Astrocyte (in vitro differentiated cells and primary cell): ENCODE data around the gene EML5. TPM values are rescaled to one million over a fixed set of nuclear protein-coding genes. Genes with fewer than 3 reads are reported as not detected.

ENCODE experiments used
- DNase-seq: peaks from one replicate; pipeline ENCODE4 v3.0.0-alpha.2; 2010; ENCODE audit warnings: low read depth
- FAIRE-seq: peaks from 2 replicates; lab custom pipeline; 2011; peaks lifted over from hg19 to GRCh38; lab: Jason Lieb, UNC
- H2AFZ ChIP-seq: 2 replicates; pipeline ENCODE4 v1.6.0; 2012; ENCODE audit warnings: low read depth, low read length, inconsistent platforms
- H3K27ac ChIP-seq: 2 replicates; pipeline ENCODE4 v1.5.1; 2011; ENCODE audit warnings: low read depth, low read length, inconsistent platforms
- H3K27me3 ChIP-seq: 2 replicates; pipeline ENCODE4 v1.6.0; 2011; ENCODE audit warnings: low read length, inconsistent platforms; ENCODE audit not compliant: insufficient read depth
- H3K36me3 ChIP-seq: 2 replicates; pipeline ENCODE4 v1.5.1; 2011; ENCODE audit warnings: low read length, inconsistent platforms; ENCODE audit not compliant: insufficient read depth
- H3K4me1 ChIP-seq: 2 replicates; pipeline ENCODE4 v1.5.1; 2011; ENCODE audit warnings: low read length, inconsistent platforms; ENCODE audit not compliant: insufficient read depth
- H3K4me2 ChIP-seq: 2 replicates; pipeline ENCODE4 v1.6.0; 2012; ENCODE audit warnings: low read length, inconsistent platforms
- H3K4me3 ChIP-seq: 2 replicates; pipeline ENCODE4 v1.5.1; 2011; ENCODE audit warnings: low read depth, mild to moderate bottlenecking, low read length, inconsistent platforms; ENCODE audit not compliant: insufficient read depth
- H3K79me2 ChIP-seq: 2 replicates; pipeline ENCODE4 v1.6.0; 2012; ENCODE audit warnings: mild to moderate bottlenecking, low read length, inconsistent platforms; ENCODE audit not compliant: insufficient read depth
- H3K9ac ChIP-seq: 2 replicates; pipeline ENCODE4 v1.6.0; 2012; ENCODE audit warnings: mild to moderate bottlenecking, low read length, inconsistent platforms
- H3K9me3 ChIP-seq: 2 replicates; pipeline ENCODE4 v1.5.1; 2012; ENCODE audit warnings: low read depth, mild to moderate bottlenecking, low read length, inconsistent platforms; ENCODE audit not compliant: insufficient read depth
- H4K20me1 ChIP-seq: 2 replicates; pipeline ENCODE4 v1.6.0; 2012; ENCODE audit warnings: low read length, inconsistent platforms; ENCODE audit not compliant: insufficient read depth
- H3K27ac Mint-ChIP-seq: one replicate; pipeline ENCODE4 v1.8.0; 2021; ENCODE audit warnings: mild to moderate bottlenecking, mixed read lengths; ENCODE audit not compliant: unreplicated experiment
- H3K27me3 Mint-ChIP-seq: one replicate; pipeline ENCODE4 v1.8.0; 2021; ENCODE audit warnings: low read depth, mixed read lengths; ENCODE audit not compliant: unreplicated experiment
- H3K36me3 Mint-ChIP-seq: one replicate; pipeline ENCODE4 v1.8.0; 2021; ENCODE audit warnings: low read depth, mixed read lengths; ENCODE audit not compliant: unreplicated experiment
- H3K4me1 Mint-ChIP-seq: one replicate; pipeline ENCODE4 v1.8.0; 2021; ENCODE audit warnings: low read depth, mixed read lengths; ENCODE audit not compliant: unreplicated experiment
- H3K4me3 Mint-ChIP-seq: one replicate; pipeline ENCODE4 v1.8.0; 2021; ENCODE audit warnings: mild to moderate bottlenecking, moderate library complexity, mixed read lengths; ENCODE audit not compliant: unreplicated experiment
- H3K9me3 Mint-ChIP-seq: one replicate; pipeline ENCODE4 v1.8.0; 2021; ENCODE audit warnings: mild to moderate bottlenecking, mixed read lengths; ENCODE audit not compliant: unreplicated experiment
- CTCF ChIP-seq: IDR thresholded peaks from 2 replicates; pipeline ENCODE4 v1.5.1; 2011; ENCODE audit warnings: low read depth, mild to moderate bottlenecking, inconsistent platforms, low read length, moderate library complexity; ENCODE audit not compliant: insufficient read depth
- EZH2 ChIP-seq: IDR thresholded peaks from 2 replicates; pipeline ENCODE4 v1.6.1; 2012; ENCODE audit warnings: mild to moderate bottlenecking, low read length, inconsistent platforms; ENCODE audit not compliant: insufficient read depth
- total RNA-seq: library from RNA; stranded (reverse); gene quantifications from 2 replicates; pipeline ENCODE4 v1.2.1, GENCODE V29; 2021

EML5 gene
- total RNA-seq, 1 donor from 2014 or later: 0.05 TPM

GRCh38 chr14:88683119-88683518 lies 109.6 kb downstream of the EML5 start:
- no peaks in the 10 kb centered on the region for H3K79me2 ChIP-seq
- H3K9me3 ChIP-seq: no peaks in the 10 kb centered on the region
- no peak overlapping the region for H3K27ac Mint-ChIP-seq
- H3K27me3 Mint-ChIP-seq: no peaks in the 10 kb centered on the region
- no peaks in the 10 kb centered on the region for H3K36me3 Mint-ChIP-seq
- no peak overlapping the region for H3K9ac ChIP-seq
- H3K4me3 Mint-ChIP-seq: no peak overlapping the region
- H4K20me1 ChIP-seq: no peaks in the 10 kb centered on the region
- no peak for TF ChIP-seq CTCF
- no peak for TF ChIP-seq EZH2
- no peak overlapping the region for H2AFZ ChIP-seq
- H3K36me3 ChIP-seq: no peaks in the 10 kb centered on the region
- no peak for DNase-seq
- FAIRE-seq: no peak
- no peaks in the 10 kb centered on the region for H3K27me3 ChIP-seq
- no peak overlapping the region for H3K4me3 ChIP-seq
- H3K27ac ChIP-seq: no peak overlapping the region
- H3K4me1 Mint-ChIP-seq: peaks cover 3% of the 10 kb centered on the region
- H3K9me3 Mint-ChIP-seq: no peaks in the 10 kb centered on the region
- no peaks in the 10 kb centered on the region for H3K4me1 ChIP-seq
- H3K4me2 ChIP-seq: no peak overlapping the region

GRCh38 chr14:88682495-88683114 lies 110.1 kb downstream of the EML5 start:
- Mint-ChIP-seq H3K4me1 (peaks cover 3% of the 10 kb centered on the region), H3K4me3 (no peak overlapping the region), H3K36me3 (no peaks in the 10 kb centered on the region), H3K27ac (no peak overlapping the region), H3K27me3 (no peaks in the 10 kb centered on the region), H3K9me3 (no peaks in the 10 kb centered on the region)
- Histone ChIP-seq H3K4me1 (no peaks in the 10 kb centered on the region), H2AFZ (no peak overlapping the region), H3K27me3 (no peaks in the 10 kb centered on the region), H3K27ac (no peak overlapping the region), H3K4me2 (no peak overlapping the region), H3K4me3 (no peak overlapping the region), H3K9ac (no peak overlapping the region), H3K9me3 (no peaks in the 10 kb centered on the region), H4K20me1 (no peaks in the 10 kb centered on the region), H3K79me2 (no peaks in the 10 kb centered on the region), H3K36me3 (no peaks in the 10 kb centered on the region)
- FAIRE-seq: no peak
- DNase-seq: no peak
- TF ChIP-seq CTCF (no peak), EZH2 (no peak)

- Histone ChIP-seq H3K9ac (no peak overlapping the region), H3K4me2 (no peak overlapping the region), H3K79me2 (no peaks in the 10 kb centered on the region), H3K9me3 (no peaks in the 10 kb centered on the region), H4K20me1 (no peaks in the 10 kb centered on the region), H3K27me3 (no peaks in the 10 kb centered on the region), H3K27ac (no peak overlapping the region), H3K36me3 (no peaks in the 10 kb centered on the region), H3K4me1 (no peaks in the 10 kb centered on the region), H3K4me3 (no peak overlapping the region), H2AFZ (no peak overlapping the region)
- Mint-ChIP-seq H3K4me3 (no peak overlapping the region), H3K27ac (no peak overlapping the region), H3K9me3 (no peaks in the 10 kb centered on the region), H3K27me3 (no peaks in the 10 kb centered on the region), H3K36me3 (no peaks in the 10 kb centered on the region), H3K4me1 (peaks cover 3% of the 10 kb centered on the region)
- no peak for DNase-seq
- TF ChIP-seq CTCF (no peak), EZH2 (no peak)
- no peak for FAIRE-seq
Measured at GRCh38 chr14:88681755-88682494, 110.8 kb downstream of the EML5 start.
